ENCODE measurements around the gene TIAM2. TPM values are rescaled to one million over a fixed set of nuclear protein-coding genes. Genes with fewer than 3 reads are reported as not detected.
"Not testable (repeated sequence)": the region's sequence is repeated elsewhere in the genome, so short reads cannot be mapped to it uniquely, and the experiment has no call there.

TIAM2 gene
- total and polyA plus RNA-seq, 9 donors, result 9.1 to 15.6 (median 10.3) TPM

GRCh38 chr6:155014670-155015300, 19.7 kb downstream of the TIAM2 start:
- Histone ChIP-seq H3K9me3 (no peaks in the 10 kb centered on the region), H3K4me1 (ENCODE audit: insufficient read depth) (no peaks in the 10 kb centered on the region), H3K27ac (no peak overlapping the region), H3K4me3 (no peak overlapping the region), H3K27me3 (no peaks in the 10 kb centered on the region), H3K36me3 (no peaks in the 10 kb centered on the region)
- no peak for DNase-seq
- 85 to 90% (median 88%) methylated on average over 3 of the region's 3 CpGs for WGBS, 3 donors
- intact Hi-C loops (cut with DNase I), result no loop called here
- TF ChIP-seq, protein P1, sequence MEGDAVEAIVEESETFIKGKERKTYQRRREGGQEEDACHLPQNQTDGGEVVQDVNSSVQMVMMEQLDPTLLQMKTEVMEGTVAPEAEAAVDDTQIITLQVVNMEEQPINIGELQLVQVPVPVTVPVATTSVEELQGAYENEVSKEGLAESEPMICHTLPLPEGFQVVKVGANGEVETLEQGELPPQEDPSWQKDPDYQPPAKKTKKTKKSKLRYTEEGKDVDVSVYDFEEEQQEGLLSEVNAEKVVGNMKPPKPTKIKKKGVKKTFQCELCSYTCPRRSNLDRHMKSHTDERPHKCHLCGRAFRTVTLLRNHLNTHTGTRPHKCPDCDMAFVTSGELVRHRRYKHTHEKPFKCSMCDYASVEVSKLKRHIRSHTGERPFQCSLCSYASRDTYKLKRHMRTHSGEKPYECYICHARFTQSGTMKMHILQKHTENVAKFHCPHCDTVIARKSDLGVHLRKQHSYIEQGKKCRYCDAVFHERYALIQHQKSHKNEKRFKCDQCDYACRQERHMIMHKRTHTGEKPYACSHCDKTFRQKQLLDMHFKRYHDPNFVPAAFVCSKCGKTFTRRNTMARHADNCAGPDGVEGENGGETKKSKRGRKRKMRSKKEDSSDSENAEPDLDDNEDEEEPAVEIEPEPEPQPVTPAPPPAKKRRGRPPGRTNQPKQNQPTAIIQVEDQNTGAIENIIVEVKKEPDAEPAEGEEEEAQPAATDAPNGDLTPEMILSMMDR (IDR thresholded peaks at IDR 0.05), result no peak
- TF ChIP-seq EP300 (IDR thresholded peaks at IDR 0.05), result no peak
- TF ChIP-seq POLR2A (IDR thresholded peaks at IDR 0.05), result no peak

- H3K27ac ChIP-seq; H3K4me3 ChIP-seq; H3K27me3 ChIP-seq; intact Hi-C loops (cut with DNase I); DNase-seq; H3K9me3 ChIP-seq; H3K4me1 ChIP-seq (ENCODE audit: insufficient read depth); H3K36me3 ChIP-seq: not testable (repeated sequence)
- 94 to 96% (median 95%) methylated on average over 3 of the region's 3 CpGs for WGBS, 3 donors
Observed at GRCh38 chr6:155018415-155018814, 23.3 kb downstream of the TIAM2 start.

DNA sequence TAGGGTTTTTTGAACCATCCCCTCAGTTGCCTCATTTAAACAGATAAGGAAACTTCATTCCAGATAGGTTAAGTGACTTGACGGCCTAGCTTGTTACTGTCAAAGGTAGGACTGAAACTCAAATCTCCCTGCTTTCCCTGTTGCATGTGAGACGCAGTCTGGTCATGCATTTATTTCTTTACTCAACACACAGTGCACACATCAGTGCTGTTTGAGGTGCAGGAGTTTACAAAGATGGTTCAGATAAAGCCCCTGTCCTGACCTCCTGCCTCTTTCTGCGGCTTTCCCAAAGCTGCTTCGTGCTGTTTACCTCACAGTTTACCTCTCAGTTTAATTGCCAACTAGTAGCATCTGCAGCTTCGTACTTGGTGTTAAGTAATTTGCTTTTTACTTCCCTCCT, 26.6 kb downstream of the TIAM2 start:
- H3K27me3 ChIP-seq, result no peaks in the 10 kb centered on the region
- intact Hi-C loops (cut with DNase I), result no loop called here
- H3K4me3 ChIP-seq, result no peak overlapping the region
- no peak overlapping the region for H3K27ac ChIP-seq
- 88 to 91% (median 90%) methylated on average over 5 of the region's 5 CpGs for WGBS, 3 donors
- DNase-seq, result no peak
- TF ChIP-seq POLR2A (IDR thresholded peaks at IDR 0.05) (no peak), EP300 (IDR thresholded peaks at IDR 0.05) (no peak)
- TF ChIP-seq, protein P1 (IDR thresholded peaks at IDR 0.05), result no peak
- no peaks in the 10 kb centered on the region for H3K9me3 ChIP-seq
- no peaks in the 10 kb centered on the region for H3K36me3 ChIP-seq
- H3K4me1 ChIP-seq (ENCODE audit: insufficient read depth), result peaks cover 3% of the 10 kb centered on the region

GRCh38 chr6:155022721-155023120, 27.6 kb downstream of the TIAM2 start:
- no peak for DNase-seq
- intact Hi-C loops (cut with DNase I), result no loop called here

GRCh38 chr6:155023717-155024116, 28.6 kb downstream of the TIAM2 start:
- no peaks in the 10 kb centered on the region for H3K36me3 ChIP-seq
- peaks cover 3% of the 10 kb centered on the region for H3K4me1 ChIP-seq (ENCODE audit: insufficient read depth)
- H3K27ac ChIP-seq, result no peak overlapping the region
- H3K4me3 ChIP-seq, result no peak overlapping the region
- WGBS, 3 donors, result 97 to 98% (median 98%) methylated on average over 7 of the region's 7 CpGs
- H3K9me3 ChIP-seq, result no peaks in the 10 kb centered on the region
- DNase-seq, result no peak
- no peaks in the 10 kb centered on the region for H3K27me3 ChIP-seq
- intact Hi-C loops (cut with DNase I), result no loop called here
- TF ChIP-seq, protein P1 (IDR thresholded peaks at IDR 0.05), result no peak
- TF ChIP-seq POLR2A (IDR thresholded peaks at IDR 0.05) (no peak), EP300 (IDR thresholded peaks at IDR 0.05) (no peak)

More at GRCh38 chr6:155022721-155023120, 27.6 kb downstream of the TIAM2 start:
- peaks cover 3% of the 10 kb centered on the region for H3K4me1 ChIP-seq (ENCODE audit: insufficient read depth)
- H3K27ac ChIP-seq, result no peak overlapping the region
- TF ChIP-seq, protein P1 (IDR thresholded peaks at IDR 0.05), result no peak
- no peak for TF ChIP-seq POLR2A (IDR thresholded peaks at IDR 0.05)
- no peak for TF ChIP-seq EP300 (IDR thresholded peaks at IDR 0.05)
- H3K36me3 ChIP-seq, result no peaks in the 10 kb centered on the region
- no peaks in the 10 kb centered on the region for H3K9me3 ChIP-seq
- no peak overlapping the region for H3K4me3 ChIP-seq
- no peaks in the 10 kb centered on the region for H3K27me3 ChIP-seq
- WGBS, 3 donors, result 75 to 93% (median 88%) methylated on average over 7 of the region's 7 CpGs

Data from ovary (tissue), 9 donors.